ENCODE data around the gene WAC. TPM values are rescaled to one million over a fixed set of nuclear protein-coding genes. Genes with fewer than 3 reads are reported as not detected.
A peak's percentile ranks its signal among the peaks of the same experiment; 100 is the strongest.

The WAC gene
- total and polyA plus RNA-seq, 2 of the 13 experiments (the other 11 are each of a cell fraction or from before 2014, with no cell fraction given): 69.1 to 96.2 TPM

DNA sequence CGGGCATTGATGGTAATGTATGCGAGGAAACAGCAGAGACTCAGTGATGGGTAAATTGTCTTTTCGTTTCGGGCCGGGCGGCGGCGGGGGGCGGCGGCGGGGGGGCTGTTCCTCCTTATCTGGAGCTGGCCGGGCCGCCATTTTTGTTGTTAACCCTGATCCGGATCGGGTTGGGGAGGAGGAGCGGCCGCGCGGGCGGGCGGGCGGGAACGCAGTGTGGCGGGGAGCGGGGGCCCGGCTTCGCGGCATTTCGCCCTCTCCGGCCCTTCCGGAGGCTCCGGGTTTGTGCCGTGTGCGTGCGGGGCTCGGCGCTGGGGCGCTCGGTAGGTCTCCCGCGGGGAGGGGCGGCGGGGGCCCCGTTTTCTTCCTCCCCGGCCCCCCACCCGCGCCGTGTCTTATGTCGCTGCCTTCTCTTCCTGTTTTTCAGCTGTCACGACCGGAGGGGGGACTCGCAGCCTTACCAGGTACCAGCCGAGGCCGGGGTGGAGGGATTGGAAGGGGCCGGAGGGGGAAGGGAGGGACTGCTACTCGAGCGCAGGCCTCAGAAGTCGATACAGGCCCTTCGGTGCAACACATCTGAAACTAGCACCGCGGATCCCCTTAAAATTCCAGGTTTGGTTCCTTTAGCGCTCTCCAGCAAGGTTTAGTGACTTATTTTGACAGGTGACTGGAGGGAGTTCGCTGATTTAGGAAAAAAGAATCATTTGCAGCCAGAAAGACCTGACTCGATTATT, 820 bp downstream of the WAC start (continued):
- TF ChIP-seq ZBTB3 (CRISPR knock-in tag; IDR thresholded peaks at IDR 0.05; ENCODE audit: borderline replicate concordance, low read depth) (no peak), ZSCAN20 (CRISPR knock-in tag; IDR thresholded peaks at IDR 0.05; ENCODE audit: borderline replicate concordance) (no peak), FIP1L1 (IDR thresholded peaks at IDR 0.05; ENCODE audit: borderline replicate concordance, insufficient read depth, low read depth, low read length) (no peak), RAD21 (CRISPR knock-in tag; IDR thresholded peaks at IDR 0.05) (no peak), NAIF1 (CRISPR knock-in tag; IDR thresholded peaks at IDR 0.05; ENCODE audit: borderline replicate concordance) (no peak), LRRFIP1 (CRISPR knock-in tag; conservative IDR thresholded peaks at IDR 0.05) (no peak), HES4 (CRISPR knock-in tag; IDR thresholded peaks at IDR 0.05; ENCODE audit: borderline replicate concordance) (no peak), PHB2 (IDR thresholded peaks at IDR 0.05; ENCODE audit: partially characterized antibody) (no peak), ZBTB34 (CRISPR knock-in tag; IDR thresholded peaks at IDR 0.05) (no peak), MTA1 (CRISPR knock-in tag; IDR thresholded peaks at IDR 0.05; ENCODE audit: borderline replicate concordance) (0 out of 2 replicates have a peak, but pooled peaks have one; percentile 28), SMARCC2 (IDR thresholded peaks at IDR 0.05) (no peak), FLYWCH1 (CRISPR knock-in tag; IDR thresholded peaks at IDR 0.05) (no peak), DRAP1 (CRISPR knock-in tag; IDR thresholded peaks at IDR 0.05) (no peak), ZNF746 (CRISPR knock-in tag; IDR thresholded peaks at IDR 0.05) (no peak), YEATS4 (CRISPR knock-in tag; IDR thresholded peaks at IDR 0.05; ENCODE audit: borderline replicate concordance) (no peak), YY1 (IDR thresholded peaks at IDR 0.05; ENCODE audit: insufficient read depth, insufficient replicate concordance, low read depth, low read length) (peak; percentile 15)
- TF ChIP-seq, protein P1, sequence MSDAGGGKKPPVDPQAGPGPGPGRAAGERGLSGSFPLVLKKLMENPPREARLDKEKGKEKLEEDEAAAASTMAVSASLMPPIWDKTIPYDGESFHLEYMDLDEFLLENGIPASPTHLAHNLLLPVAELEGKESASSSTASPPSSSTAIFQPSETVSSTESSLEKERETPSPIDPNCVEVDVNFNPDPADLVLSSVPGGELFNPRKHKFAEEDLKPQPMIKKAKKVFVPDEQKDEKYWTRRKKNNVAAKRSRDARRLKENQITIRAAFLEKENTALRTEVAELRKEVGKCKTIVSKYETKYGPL (CRISPR knock-in tag; IDR thresholded peaks at IDR 0.05): no peak
- TF ChIP-seq, protein P2, sequence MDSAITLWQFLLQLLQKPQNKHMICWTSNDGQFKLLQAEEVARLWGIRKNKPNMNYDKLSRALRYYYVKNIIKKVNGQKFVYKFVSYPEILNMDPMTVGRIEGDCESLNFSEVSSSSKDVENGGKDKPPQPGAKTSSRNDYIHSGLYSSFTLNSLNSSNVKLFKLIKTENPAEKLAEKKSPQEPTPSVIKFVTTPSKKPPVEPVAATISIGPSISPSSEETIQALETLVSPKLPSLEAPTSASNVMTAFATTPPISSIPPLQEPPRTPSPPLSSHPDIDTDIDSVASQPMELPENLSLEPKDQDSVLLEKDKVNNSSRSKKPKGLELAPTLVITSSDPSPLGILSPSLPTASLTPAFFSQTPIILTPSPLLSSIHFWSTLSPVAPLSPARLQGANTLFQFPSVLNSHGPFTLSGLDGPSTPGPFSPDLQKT (CRISPR knock-in tag; IDR thresholded peaks at IDR 0.05; ENCODE audit: borderline replicate concordance): no peak
- TF ChIP-seq, protein P3, sequence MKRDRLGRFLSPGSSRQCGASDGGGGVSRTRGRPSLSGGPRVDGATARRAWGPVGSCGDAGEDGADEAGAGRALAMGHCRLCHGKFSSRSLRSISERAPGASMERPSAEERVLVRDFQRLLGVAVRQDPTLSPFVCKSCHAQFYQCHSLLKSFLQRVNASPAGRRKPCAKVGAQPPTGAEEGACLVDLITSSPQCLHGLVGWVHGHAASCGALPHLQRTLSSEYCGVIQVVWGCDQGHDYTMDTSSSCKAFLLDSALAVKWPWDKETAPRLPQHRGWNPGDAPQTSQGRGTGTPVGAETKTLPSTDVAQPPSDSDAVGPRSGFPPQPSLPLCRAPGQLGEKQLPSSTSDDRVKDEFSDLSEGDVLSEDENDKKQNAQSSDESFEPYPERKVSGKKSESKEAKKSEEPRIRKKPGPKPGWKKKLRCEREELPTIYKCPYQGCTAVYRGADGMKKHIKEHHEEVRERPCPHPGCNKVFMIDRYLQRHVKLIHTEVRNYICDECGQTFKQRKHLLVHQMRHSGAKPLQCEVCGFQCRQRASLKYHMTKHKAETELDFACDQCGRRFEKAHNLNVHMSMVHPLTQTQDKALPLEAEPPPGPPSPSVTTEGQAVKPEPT (CRISPR knock-in tag; IDR thresholded peaks at IDR 0.05; ENCODE audit: low read depth): no peak
